ENCODE data around the gene PTGES.
A peak's percentile ranks its signal among the peaks of the same experiment; 100 is the strongest.

The PTGES gene

DNA sequence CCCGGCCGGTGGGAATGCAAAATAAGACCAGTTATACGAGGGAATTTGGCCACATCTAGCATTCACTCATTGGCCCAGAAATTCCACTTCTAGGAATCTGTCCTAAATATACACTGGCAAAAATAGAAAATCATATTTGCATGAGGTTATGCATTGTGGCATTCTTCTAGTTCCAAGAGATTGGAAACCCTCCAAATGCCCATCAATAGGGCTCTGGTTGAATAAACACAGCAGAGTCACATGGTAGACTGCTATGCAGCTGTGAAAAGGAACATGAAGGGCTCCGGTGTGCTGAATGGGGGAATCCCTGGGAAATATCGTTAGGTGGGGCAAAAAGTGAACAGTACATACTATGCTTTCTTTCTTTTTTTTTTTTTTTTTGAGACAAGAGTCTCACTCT lies 36.8 kb downstream of the PTGES start:
- no peak for DNase-seq

DNA sequence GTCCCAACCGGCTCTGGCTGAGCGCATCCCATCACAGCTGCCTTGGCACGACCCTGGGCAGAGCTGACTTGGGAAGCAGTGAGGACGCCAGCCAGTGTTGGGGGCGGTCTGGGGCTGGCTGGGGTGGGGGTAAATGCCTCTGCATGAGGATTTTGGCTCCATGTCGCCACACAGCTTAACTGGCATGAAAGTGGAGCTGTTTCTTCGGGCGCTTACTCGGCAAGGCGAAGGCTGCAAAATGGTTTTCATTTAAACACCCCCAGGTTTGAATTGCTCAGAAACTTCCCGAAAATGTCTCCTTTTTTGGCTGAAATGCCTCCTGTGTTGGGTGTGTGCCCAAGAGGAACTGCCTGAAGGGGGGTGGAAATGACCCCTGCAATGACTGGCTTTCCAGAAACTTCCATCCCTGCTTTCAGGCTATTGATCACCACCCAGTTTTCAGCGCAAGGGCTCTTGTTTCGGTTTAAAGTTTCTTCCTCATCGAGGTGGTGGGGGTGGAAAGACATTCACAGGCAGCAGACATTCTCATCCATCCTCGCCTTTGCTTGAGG lies 38.3 kb downstream of the PTGES start:
- no peak for DNase-seq

DNA sequence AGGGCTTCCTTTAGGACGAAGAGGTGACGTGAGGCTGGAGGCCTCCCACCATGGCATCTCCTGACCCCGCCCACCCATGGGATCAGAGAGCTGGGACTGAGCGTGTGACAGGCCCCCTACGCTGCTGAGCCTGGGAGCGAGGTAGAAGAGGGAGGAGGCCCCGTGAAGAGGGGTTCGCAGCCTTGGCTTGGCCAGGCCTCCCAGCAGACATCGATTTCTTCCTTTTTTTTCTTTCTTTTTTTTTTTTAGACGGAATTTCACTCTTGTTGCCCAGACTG lies 39.5 kb downstream of the PTGES start:
- no peak for DNase-seq

DNA sequence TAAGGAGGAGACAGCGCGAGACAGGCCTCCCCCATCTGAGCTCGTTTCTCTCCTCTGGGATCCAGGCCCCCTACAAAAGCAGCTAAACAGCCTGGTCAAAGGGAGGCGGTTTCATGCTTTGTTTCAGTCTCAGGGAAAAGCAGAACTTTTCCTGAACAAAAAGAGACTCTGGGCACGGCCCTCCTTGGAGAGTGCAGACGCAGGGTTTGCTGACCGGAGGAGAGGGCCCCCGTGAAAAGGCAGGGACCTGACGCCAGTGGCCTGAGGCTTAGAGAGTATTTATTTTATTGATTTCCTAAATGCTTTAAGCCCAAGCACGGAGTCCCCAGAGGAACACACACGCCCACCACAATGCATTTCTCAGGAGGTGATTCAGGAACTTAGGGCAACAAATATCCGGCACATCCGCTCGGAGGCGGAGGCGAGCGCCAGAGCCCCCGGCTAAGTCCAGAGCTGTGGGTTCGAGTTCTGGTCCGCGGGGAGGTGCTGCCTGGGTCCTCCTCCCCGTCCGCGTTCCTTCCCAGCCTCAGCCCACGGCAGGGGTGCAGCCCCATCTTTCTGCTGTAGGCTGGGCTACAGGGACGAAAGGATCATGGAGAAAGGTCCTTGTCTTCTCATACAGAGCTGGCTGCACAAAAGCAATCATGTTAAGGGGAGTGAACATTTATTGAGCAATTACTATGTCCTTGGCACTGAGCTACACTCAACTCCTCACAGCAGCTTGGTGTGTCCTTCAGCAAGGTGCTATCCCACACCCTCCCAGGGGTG lies 40.0 kb downstream of the PTGES start:
- DNase-seq, result no peak

DNA sequence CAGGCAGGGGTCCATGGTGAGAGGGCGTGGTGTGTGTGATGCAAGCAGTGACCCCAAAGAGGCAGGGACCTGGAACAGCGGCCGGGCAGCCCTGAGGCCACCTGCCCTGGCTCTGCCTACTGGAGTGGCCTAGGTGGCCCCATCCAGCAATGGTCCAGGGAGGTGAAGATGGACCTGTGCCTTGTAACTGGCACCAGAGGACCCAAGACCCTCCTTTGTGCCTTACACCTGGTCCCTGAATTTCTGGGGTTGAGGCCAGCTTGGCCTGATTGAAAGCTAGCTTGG lies 42.7 kb downstream of the PTGES start:
- DNase-seq, result no peak

DNA sequence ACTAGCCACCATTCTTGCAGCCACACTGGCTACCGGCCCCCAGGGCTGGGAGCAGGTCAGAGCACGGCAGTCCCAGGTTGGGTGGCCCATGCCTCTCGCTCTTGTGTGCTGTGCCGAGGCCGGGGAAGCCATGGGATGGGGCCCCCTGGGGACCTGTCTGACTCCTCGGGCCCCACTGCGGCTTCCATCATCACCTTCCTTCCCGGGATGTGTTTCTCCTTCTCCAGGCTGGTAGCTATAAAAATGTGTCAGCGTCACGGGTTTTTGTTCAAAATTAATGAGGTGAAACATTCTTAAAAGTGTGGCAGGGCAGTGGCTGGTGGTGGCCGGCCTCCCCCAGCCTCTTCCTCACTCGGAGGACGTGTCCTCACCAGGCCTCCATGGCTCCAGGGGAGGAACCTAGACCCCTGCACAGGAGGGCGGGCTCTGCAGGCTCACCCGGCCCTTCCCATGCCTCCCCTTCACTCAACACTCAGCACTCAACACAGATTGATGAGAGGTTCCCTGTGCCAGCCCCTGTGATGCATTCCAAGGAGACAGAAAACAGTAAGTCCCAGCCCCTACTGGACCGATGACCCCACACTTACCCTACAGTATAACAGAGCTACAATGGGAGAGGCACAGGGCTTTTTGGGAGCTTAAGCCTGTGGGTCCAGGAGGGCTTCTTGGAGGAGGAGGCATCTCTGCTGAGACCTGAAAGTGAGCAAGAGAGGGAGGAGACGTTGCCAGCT lies 43.2 kb downstream of the PTGES start:
- no peak for DNase-seq

DNA sequence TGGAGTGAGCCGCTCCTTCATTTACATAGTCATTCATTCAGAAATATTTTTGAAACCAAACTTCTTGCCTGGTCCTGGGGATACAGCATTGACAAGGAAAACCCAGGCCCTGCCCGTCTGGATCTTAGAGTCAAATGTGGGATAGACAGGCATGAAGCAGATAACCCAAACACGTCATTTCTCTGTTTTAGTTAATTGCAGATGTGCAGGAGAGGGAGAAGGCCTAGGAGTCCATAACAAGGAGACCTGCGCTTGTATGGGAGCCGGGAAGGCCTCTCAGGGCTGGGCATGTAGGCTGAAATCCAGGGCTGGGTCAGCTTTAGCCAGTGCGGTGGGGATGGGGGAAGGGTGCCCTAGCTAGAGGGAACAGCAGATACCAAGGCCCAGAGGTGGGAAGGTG lies 44.0 kb downstream of the PTGES start:
- DNase-seq, result no peak

DNA sequence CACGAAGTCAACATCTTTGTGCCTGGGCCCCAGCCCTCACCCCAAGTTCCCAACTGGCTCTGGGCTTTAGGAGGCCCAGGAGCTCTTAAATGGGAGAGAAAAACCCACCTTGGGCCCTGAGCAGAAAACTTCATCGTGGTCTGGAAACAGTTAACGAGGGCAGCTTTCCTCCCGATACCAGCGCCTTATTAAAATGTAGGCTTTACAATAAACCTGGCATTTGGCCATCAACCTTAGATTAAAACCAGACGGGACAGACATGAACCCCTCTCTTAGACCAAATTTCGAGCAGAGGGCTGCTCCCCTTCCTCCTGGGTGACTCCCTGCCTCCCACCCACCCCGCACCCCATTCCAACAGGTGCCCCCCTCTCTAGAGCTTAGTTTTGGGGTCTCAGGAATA lies 48.0 kb downstream of the PTGES start:
- no peak for DNase-seq

DNA sequence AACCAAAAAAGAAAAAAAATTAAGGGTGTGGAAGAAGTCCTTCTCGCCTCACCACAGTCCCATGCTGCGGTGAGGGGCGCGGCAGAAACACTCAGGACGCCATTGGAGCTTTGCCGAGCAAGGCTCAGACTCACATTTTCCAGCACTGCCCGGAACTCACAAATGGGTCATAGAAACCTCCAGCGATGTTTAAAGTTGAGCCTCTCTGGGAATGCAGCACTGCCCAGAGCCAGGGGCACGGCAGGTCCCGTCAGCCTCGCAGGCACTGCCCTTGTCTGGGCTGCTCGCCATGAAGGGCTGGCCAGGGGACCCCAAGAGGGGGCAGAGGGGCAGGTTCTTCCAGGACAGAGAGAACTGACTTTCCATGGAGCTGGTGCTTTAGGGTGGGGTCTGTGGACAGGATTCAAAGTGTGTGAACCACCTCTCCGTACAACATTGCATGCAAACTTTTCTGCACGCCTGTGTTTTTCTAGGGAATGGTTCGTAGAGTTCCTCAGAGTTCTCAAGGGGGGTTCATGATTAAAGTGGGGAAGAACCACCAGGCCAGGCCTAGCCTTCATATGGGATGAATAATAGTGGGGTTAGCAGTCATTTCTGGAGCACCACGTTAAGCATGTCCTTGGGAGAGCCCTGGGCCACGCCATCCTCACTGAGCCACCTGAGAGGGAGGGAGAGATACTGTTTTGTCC lies 49.0 kb downstream of the PTGES start:
- DNase-seq, result no peak

DNA sequence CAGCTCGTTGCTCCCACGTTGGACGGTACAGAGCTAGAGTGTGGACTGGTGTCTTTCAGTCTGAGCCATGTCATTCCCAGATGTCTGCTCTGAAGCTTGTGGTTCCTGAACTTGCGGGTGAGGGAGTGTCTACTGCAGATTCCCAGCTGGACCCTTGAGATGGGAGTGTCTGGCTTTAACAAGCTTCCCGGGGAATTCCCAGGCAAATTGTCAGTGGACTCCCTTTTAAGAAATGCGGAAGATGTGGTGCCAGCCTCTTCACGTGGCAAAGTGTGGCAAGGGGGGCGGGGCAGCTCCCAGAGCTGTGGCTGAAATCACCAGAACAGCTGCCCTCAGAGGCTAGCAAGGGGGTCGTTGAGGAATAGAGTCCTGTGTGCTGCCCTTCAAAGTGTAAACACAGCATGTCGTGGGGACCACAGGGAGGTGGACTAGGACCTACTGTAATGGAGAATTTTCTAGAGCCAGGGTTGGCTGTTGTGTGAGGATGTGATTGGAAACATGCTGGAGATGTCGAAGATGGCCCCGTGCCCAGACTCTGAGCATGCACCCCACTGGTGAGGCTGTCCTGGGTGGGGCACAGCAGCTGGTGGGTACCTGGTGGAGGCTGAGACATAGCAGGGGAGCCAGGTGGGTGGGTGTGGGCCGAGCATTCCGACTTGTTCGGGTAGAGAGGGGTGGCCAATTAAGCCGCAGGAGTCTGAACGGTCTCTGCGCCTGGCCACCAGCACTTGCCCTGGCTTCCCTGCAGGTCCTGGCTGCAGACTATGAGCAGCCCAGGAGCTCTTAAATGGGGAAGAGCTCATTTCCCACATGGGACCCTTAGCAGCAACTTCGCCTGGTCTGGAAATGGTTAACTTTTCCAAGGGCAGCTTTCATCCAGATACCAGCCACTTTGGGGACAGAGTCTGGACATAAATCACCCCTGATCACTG lies 50.0 kb downstream of the PTGES start:
- no peak for DNase-seq

DNA sequence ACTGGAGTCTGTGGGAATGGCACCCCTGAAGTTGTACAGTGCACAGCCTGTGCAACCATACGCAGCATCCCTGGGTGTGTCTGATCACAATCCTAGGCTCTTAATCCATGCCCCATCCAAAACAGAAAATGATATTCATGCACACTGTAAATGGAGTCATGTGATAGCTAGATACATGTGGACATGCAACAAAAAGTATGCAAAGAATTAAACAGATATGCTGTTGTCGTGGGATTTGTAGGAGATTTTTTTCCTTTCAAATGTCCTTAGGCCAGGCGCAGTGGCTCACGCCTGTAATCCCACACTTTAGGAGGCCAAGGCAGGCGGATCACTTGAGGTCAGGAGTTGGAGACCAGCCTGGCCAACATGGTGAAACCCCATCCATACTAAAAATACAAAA lies 51.3 kb downstream of the PTGES start:
- no peak for DNase-seq

DNA sequence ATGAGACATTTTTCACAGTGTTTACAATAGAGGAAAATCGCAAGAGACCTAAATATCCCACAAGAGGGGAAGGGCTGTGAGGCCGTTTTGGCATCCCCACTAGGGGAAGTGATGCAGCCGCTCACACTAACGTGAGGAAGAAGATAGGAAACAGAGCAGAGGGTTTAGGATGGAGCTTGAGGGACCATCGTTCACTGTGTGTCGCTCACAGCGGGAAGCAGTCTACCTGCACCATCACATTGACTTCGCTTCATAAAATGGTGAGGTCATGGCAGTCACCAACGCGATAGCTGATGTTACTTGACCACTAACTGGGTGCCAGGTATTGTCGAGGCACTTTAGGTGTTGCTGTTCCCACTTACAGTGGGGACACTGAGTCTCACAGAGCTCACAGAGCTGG lies 51.8 kb downstream of the PTGES start:
- no peak for DNase-seq

DNA sequence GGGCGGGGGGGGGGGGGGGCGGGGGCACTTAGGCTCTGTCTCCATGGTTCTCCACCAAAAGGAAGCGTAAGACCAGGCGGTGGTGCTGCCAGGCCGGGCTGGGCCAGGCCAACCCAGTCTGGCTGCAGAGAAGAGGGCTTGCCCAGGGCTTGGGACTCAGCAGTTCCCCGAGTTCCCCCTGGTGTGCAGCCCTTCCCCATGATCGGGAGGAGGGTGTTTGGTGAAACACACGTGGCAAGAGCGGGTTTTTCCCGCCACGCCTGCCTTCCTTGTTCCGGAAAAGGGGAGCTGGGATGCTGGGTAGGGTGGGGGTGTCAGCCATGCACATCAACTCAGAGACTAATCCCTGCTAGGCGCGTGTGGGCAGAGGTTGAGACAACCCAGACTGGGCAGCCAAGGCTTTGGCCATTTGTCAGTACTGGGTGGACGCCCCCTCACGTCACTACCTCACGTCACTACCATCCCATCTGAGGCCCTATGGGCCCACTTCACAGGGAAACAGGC lies 54.5 kb downstream of the PTGES start:
- no peak for DNase-seq

DNA sequence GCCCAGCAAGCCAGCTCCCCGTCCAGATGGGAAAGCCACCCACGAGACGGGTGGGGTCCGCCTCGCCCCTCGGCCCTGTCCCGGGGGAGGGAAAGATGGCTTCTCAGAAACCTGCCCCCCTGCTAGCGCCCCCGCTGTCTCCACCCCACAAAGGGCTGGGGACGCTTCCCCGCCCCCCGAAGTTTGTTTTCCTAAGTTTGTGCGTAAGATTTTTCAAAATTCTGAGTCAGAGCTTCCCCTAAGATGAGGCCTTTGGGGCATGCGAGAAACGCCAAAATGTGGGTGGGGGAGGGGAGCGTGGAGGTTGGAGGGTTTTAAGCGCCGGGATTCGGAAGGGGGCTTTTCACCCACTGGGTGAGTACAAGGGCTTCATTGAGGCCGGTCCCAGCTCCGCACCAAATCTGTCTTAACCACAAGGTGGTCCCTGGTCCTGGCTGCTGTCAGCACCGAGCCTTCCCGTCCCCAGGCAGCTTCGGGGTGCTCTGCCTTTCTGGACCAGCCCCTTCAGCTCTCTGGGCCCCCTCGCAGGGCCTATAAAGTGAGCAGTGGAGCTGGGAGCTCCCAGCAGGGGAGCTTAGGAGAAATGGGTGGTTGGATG lies 55.1 kb downstream of the PTGES start:
- peak in 1 of 5 experiments; percentile 4 for DNase-seq

DNA sequence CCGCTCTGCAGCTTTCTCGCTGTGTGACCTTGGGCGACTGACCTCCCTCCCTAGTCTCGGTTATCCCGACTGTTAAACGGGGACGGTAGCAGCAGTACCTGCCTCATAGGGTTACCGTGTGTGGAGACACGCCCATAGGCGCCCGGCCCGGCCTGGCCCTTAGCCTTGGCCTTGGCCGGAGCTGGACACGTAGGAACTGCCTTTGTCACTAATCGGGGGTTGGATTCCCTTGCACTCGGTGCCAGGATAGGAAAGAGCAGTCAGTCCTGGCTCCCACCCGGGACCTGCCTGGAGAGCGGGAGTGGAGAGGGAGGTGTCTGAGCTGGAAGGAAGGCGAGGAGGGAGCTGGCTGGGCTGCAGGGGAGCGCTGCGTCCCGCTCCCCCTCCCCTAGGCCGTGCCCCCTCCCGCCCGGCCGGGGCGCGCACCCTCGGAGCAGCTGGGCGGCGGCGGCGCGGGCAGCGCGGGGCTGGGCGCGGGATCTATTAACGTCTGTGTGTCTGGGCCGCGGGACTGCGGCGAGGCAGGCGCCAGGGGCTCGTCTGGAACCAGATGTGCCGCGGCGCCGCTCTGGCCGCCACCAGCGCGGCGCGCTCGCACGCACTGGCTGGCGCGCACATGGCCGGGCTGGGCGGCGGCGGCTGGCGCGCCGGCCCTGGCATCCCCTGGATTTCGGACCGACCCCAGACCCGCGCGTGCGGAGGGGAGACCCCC lies 55.7 kb downstream of the PTGES start:
- peak in 1 of 5 experiments; percentile 42 for DNase-seq

DNA sequence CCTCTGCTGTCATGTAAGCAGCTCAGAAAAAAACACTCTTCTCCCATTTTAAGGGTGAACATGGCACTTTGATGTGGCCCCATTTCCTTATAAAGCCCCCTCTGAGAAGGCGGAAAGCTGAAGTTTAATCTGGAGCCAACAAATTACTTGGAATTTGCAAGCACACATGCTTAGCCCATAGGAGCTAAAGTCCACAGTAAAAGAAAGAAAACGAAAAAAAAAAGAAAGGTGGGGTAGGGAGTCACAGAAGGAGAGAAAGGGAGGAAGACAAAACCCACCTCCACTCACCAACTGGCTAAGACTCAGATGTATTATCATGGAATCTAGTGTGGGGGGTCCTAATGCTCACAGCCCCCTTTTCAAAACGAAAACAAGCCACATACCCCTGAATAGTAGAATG lies 57.0 kb downstream of the PTGES start:
- no peak for DNase-seq

DNA sequence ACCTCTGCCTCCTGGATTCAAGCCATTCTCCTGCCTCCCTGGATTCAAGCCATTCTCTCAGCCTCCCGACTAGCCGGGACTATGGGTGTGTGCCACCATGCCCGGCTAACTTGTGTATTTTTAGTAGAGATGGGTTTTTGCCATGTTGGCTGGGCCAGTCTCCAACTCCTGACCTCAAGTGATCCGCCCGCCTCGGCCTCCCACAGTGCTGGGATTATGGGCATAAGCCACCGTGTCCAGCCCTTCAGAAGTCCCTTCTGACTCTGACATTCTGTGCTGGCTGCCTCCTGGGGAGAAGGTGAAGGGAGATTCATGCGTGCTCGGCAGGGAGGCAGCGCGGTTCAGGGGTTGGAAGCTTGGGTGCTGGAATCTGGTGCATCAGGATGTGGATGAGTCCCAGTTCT lies 58.6 kb downstream of the PTGES start:
- no peak for DNase-seq

DNA sequence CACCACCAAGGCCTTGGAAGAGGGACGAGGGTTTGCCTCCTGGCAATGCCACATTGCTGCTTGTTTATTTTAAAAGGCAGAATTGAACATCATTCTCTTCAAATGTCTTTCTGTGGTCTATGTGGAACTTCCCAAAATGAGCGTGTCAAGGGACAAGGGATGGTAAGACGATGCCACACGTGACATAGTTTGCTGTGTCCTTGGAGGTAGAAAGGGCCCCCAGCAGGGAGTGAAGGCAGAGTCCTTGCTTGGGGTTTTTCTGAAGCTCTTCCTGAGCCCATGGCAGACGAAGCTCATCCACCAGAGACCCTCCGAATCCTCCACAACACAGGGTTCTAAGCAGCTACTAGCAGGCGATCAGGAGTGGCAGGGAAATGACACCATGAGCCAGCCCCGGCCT lies 59.1 kb downstream of the PTGES start:
- DNase-seq, result no peak

DNA sequence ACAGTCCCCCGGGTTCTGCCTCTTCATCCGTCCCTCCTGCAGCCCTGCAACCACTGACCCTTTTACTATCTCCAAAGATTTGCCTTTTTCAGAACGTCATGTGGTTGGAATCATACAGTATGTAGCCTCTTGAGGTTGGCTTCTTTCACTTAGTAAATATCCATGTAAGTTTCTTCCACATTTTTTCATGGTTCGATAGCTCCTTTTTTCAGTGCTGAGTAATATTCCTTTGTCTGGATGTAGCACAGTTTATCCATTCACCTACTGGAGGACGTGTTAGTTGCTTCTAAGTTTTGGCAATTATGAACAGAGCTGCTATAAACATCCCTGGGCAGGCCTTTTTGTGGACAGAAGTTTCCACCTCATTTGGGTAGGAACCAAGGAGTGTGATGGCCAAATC lies 60.3 kb downstream of the PTGES start:
- DNase-seq, result no peak

All from T-helper 2 cell (primary cell).